H1 (cell line): ENCODE data around the gene UBE2E3. TPM values are rescaled to one million over a fixed set of nuclear protein-coding genes. Genes with fewer than 3 reads are reported as not detected.

Source experiments
- CTCF ChIA-PET: fragments of 300-600 bp; sonication (Branson Sonifier 250); formaldehyde crosslinking; loops from one replicate; lab custom pipeline; 2021; ENCODE audit not compliant: partially characterized antibody; lab: Charles Lee
- POLR2A ChIA-PET: fragments of 300-600 bp; sonication (Branson Sonifier 250); formaldehyde crosslinking; loops from one replicate; lab custom pipeline; 2021; ENCODE audit warnings: inconsistent platforms; ENCODE audit not compliant: partially characterized antibody; lab: Charles Lee
- DNase-seq, 2 experiments: peaks; one replicate each; pipeline versions ENCODE4 v3.0.0 to v3.0.0-alpha.2; 2010 to 2022; ENCODE audit warnings: low spot score in 2 of 2, low read depth in 1 of 2, mixed read lengths in 1 of 2
- FAIRE-seq: peaks from 2 replicates; lab custom pipeline; 2011; peaks lifted over from hg19 to GRCh38; lab: Jason Lieb, UNC
- H2AFZ ChIP-seq: 2 replicates; pipeline ENCODE4 v1.8.1; 2012; ENCODE audit warnings: low read length, inconsistent platforms
- H2AK5ac ChIP-seq: 2 replicates; pipeline ENCODE4 v1.6.1; 2013; ENCODE audit warnings: low read depth, low read length
- H2BK120ac ChIP-seq: replicated peaks from 2 replicates; pipeline ENCODE3; 2013; ENCODE audit warnings: low read depth, low read length, inconsistent platforms
- H2BK12ac ChIP-seq: 2 replicates; pipeline ENCODE4 v1.6.1; 2013; ENCODE audit warnings: low read depth, low read length
- H2BK15ac ChIP-seq: 2 replicates; pipeline ENCODE4 v1.6.1; 2013; ENCODE audit warnings: low read length
- H2BK20ac ChIP-seq: 2 replicates; pipeline ENCODE4 v1.6.1; 2013; ENCODE audit warnings: low read length
- H2BK5ac ChIP-seq: 2 replicates; pipeline ENCODE4 v1.6.1; 2013; ENCODE audit warnings: low read depth, low read length
- H3K14ac ChIP-seq: 2 replicates; pipeline ENCODE4 v1.6.1; 2013; ENCODE audit warnings: inconsistent platforms; ENCODE audit not compliant: insufficient read length
- H3K18ac ChIP-seq: 2 replicates; pipeline ENCODE4 v1.6.1; 2013; ENCODE audit warnings: low read length; ENCODE audit errors: extremely low read depth
- H3K23ac ChIP-seq: 2 replicates; pipeline ENCODE4 v1.6.1; 2013; ENCODE audit warnings: inconsistent platforms; ENCODE audit not compliant: insufficient read length
- H3K23me2 ChIP-seq: 2 replicates; pipeline ENCODE4 v1.6.1; 2013; ENCODE audit warnings: low read depth, low read length
- H3K27ac ChIP-seq: 2 replicates; pipeline ENCODE4 v1.6.1; 2011; ENCODE audit warnings: low read depth, low read length, inconsistent platforms
- H3K27me3 ChIP-seq, 4 experiments: replicated peaks in 1 of 4; 1 replicate in 1 of 4; 2 replicates in 3 of 4; pipeline versions ENCODE4 v1.6.1 to v1.8.1; 2011 to 2013; ENCODE audit warnings: low read length in 3 of 4, mild to moderate bottlenecking in 3 of 4, inconsistent platforms in 2 of 4, mixed read lengths in 2 of 4, moderate library complexity in 1 of 4; ENCODE audit not compliant: control insufficient read depth in 3 of 4, insufficient read depth in 3 of 4; ENCODE audit errors: extremely low read depth in 1 of 4
- H3K36me3 ChIP-seq, 4 experiments: 2 replicates each; pipeline versions ENCODE4 v1.6.1 to v1.8.1; 2011 to 2013; ENCODE audit warnings: mild to moderate bottlenecking in 4 of 4, low read length in 3 of 4, moderate library complexity in 2 of 4, control low read depth in 1 of 4, inconsistent platforms in 1 of 4; ENCODE audit not compliant: insufficient read depth in 4 of 4, control insufficient read depth in 2 of 4
- H3K4ac ChIP-seq: replicated peaks from 2 replicates; pipeline ENCODE3; 2013; ENCODE audit warnings: low read length, low read depth, mixed read lengths, inconsistent platforms; ENCODE audit not compliant: insufficient read length
- H3K4me1 ChIP-seq, 4 experiments: replicated peaks in 1 of 4; 1 replicate in 1 of 4; 2 replicates in 3 of 4; pipeline versions ENCODE4 v1.6.1 to v1.8.1; 2011 to 2013; ENCODE audit warnings: low read length in 3 of 4, inconsistent platforms in 2 of 4, mixed read lengths in 1 of 4; ENCODE audit not compliant: insufficient read depth in 4 of 4, control insufficient read depth in 3 of 4
- H3K4me2 ChIP-seq, 2 experiments: 2 replicates each; pipeline versions ENCODE4 v1.6.1 to v1.8.1; 2011 to 2013; ENCODE audit warnings: low read depth in 2 of 2, low read length in 2 of 2, control low read depth in 1 of 2, inconsistent platforms in 1 of 2, mild to moderate bottlenecking in 1 of 2; ENCODE audit not compliant: insufficient read depth in 1 of 2
- H3K4me3 ChIP-seq, 4 experiments: fragments of 200-600, 300-600 bp in 1 of 4; sonication (generic), shearing (Covaris generic), sonication (Bioruptor Twin) in 1 of 4; 2 replicates each; pipeline versions ENCODE4 v1.5.1 to v1.8.1; 2011 to 2016; ENCODE audit warnings: low read length in 4 of 4, low read depth in 3 of 4, control low read depth in 2 of 4, inconsistent platforms in 2 of 4, mild to moderate bottlenecking in 2 of 4, mixed read lengths in 1 of 4, moderate library complexity in 1 of 4; ENCODE audit not compliant: insufficient read depth in 2 of 4; ENCODE audit errors: extremely low read depth in 1 of 4
- H3K56ac ChIP-seq: replicated peaks from 2 replicates; pipeline ENCODE3; 2013; ENCODE audit warnings: low read depth, mild to moderate bottlenecking, mixed read lengths, low read length, inconsistent platforms; ENCODE audit not compliant: insufficient read length
- H3K79me1 ChIP-seq: 2 replicates; pipeline ENCODE4 v1.6.1; 2013; ENCODE audit warnings: low read depth, low read length, control low read depth
- H3K79me2 ChIP-seq, 2 experiments: 2 replicates each; pipeline versions ENCODE4 v1.6.1 to v1.8.1; 2012 to 2013; ENCODE audit warnings: low read length in 2 of 2, mild to moderate bottlenecking in 2 of 2, inconsistent platforms in 1 of 2; ENCODE audit not compliant: insufficient read depth in 2 of 2, control insufficient read depth in 1 of 2
- H3K9ac ChIP-seq, 4 experiments: replicated peaks in 1 of 4; 1 replicate in 1 of 4; 2 replicates in 3 of 4; pipeline versions ENCODE4 v1.6.1 to v1.8.1; 2011 to 2013; ENCODE audit warnings: low read depth in 3 of 4, low read length in 3 of 4, control low read depth in 2 of 4, mild to moderate bottlenecking in 2 of 4, moderate library complexity in 2 of 4, inconsistent platforms in 1 of 4; ENCODE audit errors: extremely low read depth in 1 of 4
- H3K9me3 ChIP-seq, 2 experiments: 2 replicates each; pipeline versions ENCODE4 v1.6.1 to v1.8.1; 2012 to 2013; ENCODE audit warnings: mild to moderate bottlenecking in 2 of 2, moderate library complexity in 2 of 2, control low read depth in 1 of 2, inconsistent platforms in 1 of 2, low read depth in 1 of 2, low read length in 1 of 2, mixed read lengths in 1 of 2; ENCODE audit not compliant: insufficient read depth in 2 of 2
- H4K20me1 ChIP-seq, 2 experiments: replicated peaks in 1 of 2; 2 replicates each; pipeline versions ENCODE3 to v1.8.1; 2011 to 2013; ENCODE audit warnings: inconsistent platforms in 2 of 2, low read length in 2 of 2, mild to moderate bottlenecking in 1 of 2; ENCODE audit not compliant: insufficient read depth in 2 of 2, control insufficient read depth in 1 of 2
- H4K5ac ChIP-seq: 2 replicates; pipeline ENCODE4 v1.6.1; 2013; ENCODE audit warnings: low read length, low read depth, mixed read lengths, inconsistent platforms; ENCODE audit not compliant: insufficient read length
- H4K8ac ChIP-seq: 2 replicates; pipeline ENCODE4 v1.8.0; 2013; ENCODE audit warnings: mild to moderate bottlenecking, moderate library complexity, low read length, inconsistent platforms; ENCODE audit not compliant: insufficient read depth; ENCODE audit errors: extremely low read depth
- H4K91ac ChIP-seq: replicated peaks from 2 replicates; pipeline ENCODE3; 2013; ENCODE audit warnings: low read length, mixed read lengths, inconsistent platforms; ENCODE audit not compliant: insufficient read length
- BRCA1 ChIP-seq: IDR thresholded peaks from 2 replicates; pipeline ENCODE4 v1.6.1; 2012; ENCODE audit warnings: low read depth, low read length, improper control_type of control experiment
- CTCF ChIP-seq, 3 experiments: IDR thresholded peaks; 1 replicate in 2 of 3; 2 replicates in 1 of 3; pipeline versions ENCODE4 v1.5.1 to v1.6.1; 2011; ENCODE audit warnings: low read length in 3 of 3, mild to moderate bottlenecking in 3 of 3, inconsistent platforms in 2 of 3, low read depth in 1 of 3, moderate library complexity in 1 of 3; ENCODE audit not compliant: insufficient read depth in 1 of 3; ENCODE audit errors: control extremely low read depth in 1 of 3
- HDAC2 ChIP-seq, 2 experiments: fragments of 300-600 bp in 1 of 2; sonication (generic) in 1 of 2; IDR thresholded peaks; 2 replicates each; pipeline ENCODE4 v1.6.1; 2011 to 2012; ENCODE audit warnings: low read depth in 2 of 2, low read length in 2 of 2, mild to moderate bottlenecking in 2 of 2, moderate library complexity in 2 of 2, borderline replicate concordance in 1 of 2, inconsistent platforms in 1 of 2
- POLR2A ChIP-seq, 2 experiments: IDR thresholded peaks; 1 replicate in 1 of 2; 2 replicates in 1 of 2; pipeline ENCODE4 v1.6.1; 2011; ENCODE audit warnings: low read depth in 2 of 2, low read length in 2 of 2, mild to moderate bottlenecking in 2 of 2; ENCODE audit errors: control extremely low read depth in 1 of 2
- POU5F1 ChIP-seq: IDR thresholded peaks from 2 replicates; pipeline ENCODE4 v1.6.1; 2011; ENCODE audit warnings: low read depth, mild to moderate bottlenecking, low read length, moderate library complexity
- RAD21 ChIP-seq, 2 experiments: IDR thresholded peaks in 1 of 2; conservative IDR thresholded peaks in 1 of 2; 2 replicates each; pipeline ENCODE4 v1.6.1; 2011; ENCODE audit warnings: low read depth in 2 of 2, low read length in 2 of 2, improper control_type of control experiment in 1 of 2, inconsistent platforms in 1 of 2, mild to moderate bottlenecking in 1 of 2, moderate library complexity in 1 of 2
- TAF7 ChIP-seq: optimal IDR thresholded peaks from 2 replicates; pipeline ENCODE3; 2011; ENCODE audit warnings: low read depth, mild to moderate bottlenecking, inconsistent platforms, low read length, moderate library complexity, borderline replicate concordance
- WGBS, 2 experiments: shearing (Covaris generic) in 1 of 2; methylation state at CpG; one replicate each; pipeline versions ENCODE4 v1.1.6 to v1.1.7; 2013 to 2015; ENCODE audit warnings: low lambda C conversion rate in 2 of 2, mixed read lengths in 2 of 2, inconsistent platforms in 1 of 2, low coverage in 1 of 2, missing lambda C conversion rate in 1 of 2; ENCODE audit not compliant: insufficient replicate concordance in 2 of 2, insufficient coverage in 1 of 2, insufficient read length in 1 of 2; ENCODE audit errors: extremely low coverage in 1 of 2, missing lambda C conversion rate in 1 of 2; 5-methylcytosine and 5-hydroxymethylcytosine counted together
- polyA plus RNA-seq, 7 experiments: library from polyadenylated mRNA; depleted of rRNA in 3 of 7; stranded (reverse) in 5 of 7; unstranded in 2 of 7; fragments of >200 nt in 5 of 7; fragments of 200-250 nt in 2 of 7; gene quantifications; 1 replicate in 5 of 7; 2 replicates in 1 of 7; 4 replicates in 1 of 7; pipeline versions ENCODE4 v1.2.1 to v1.2.3, GENCODE V29; 2011 to 2013; ENCODE audit warnings: missing spikeins in 2 of 7, mixed read lengths in 2 of 7
- total RNA-seq: library from RNA; stranded (reverse); fragmentation: NEBNext Ultra II Directional; extraction: Animal tissue kit (Norgen Biotek cat#: 25700); gene quantifications from 2 replicates; pipeline ENCODE4 v1.2.1, GENCODE V29; 2021

UBE2E3 gene
- total and polyA plus RNA-seq, 2 of the 8 experiments (the other 6 are each of a cell fraction or from before 2014, with no cell fraction given), result 106 to 132 TPM

- FAIRE-seq, result no peak
- POLR2A ChIA-PET, result no interaction called here
- H3K79me2 ChIP-seq, result peaks cover 0 to 100% of the 10 kb centered on the region in 2 experiments; a peak in 3 of 4 replicates
Measured at GRCh38 chr2:181008407-181008806, 28.0 kb downstream of the UBE2E3 start.

More at GRCh38 chr2:181008407-181008806, 28.0 kb downstream of the UBE2E3 start:
- Histone ChIP-seq H3K14ac (no peak overlapping the region), H3K23me2 (no peaks in the 10 kb centered on the region), H2AFZ (no peak overlapping the region), H3K4me3 (no peak overlapping the region), H3K18ac (no peak overlapping the region), H2AK5ac (no peak overlapping the region; the same call in 1 of the 2 replicates), H3K36me3 (no peaks in the 10 kb centered on the region), H3K56ac (no peak overlapping the region), H3K4me2 (no peak overlapping the region), H3K27me3 (no peaks in the 10 kb centered on the region), H3K23ac (no peak overlapping the region), H2BK20ac (no peak overlapping the region; the same call in 1 of the 2 replicates), H3K9ac (no peak overlapping the region), H3K27ac (no peak overlapping the region), H2BK5ac (no peak overlapping the region), H2BK120ac (no peak overlapping the region), H3K4ac (no peak overlapping the region), H4K20me1 (peaks cover 0 to 5% of the 10 kb centered on the region in 2 experiments), H4K8ac (no peak overlapping the region), H3K79me1 (peaks cover 5% of the 10 kb centered on the region), H3K9me3 (no peaks in the 10 kb centered on the region), H4K5ac (no peak overlapping the region), H4K91ac (no peak overlapping the region), H2BK15ac (no peak overlapping the region), H3K4me1 (no peaks in the 10 kb centered on the region; a peak in 2 of 7 replicates), H2BK12ac (no peak overlapping the region)
- 84% methylated on average over 3 of the region's 3 CpGs; no CpG with 5 or more reads in 1 of the 2 experiments for WGBS, 2 experiments
- CTCF ChIA-PET, result interaction anchor here (0.7 kb wide), 1 partner anchor 20 kb away, joined by 3 read pairs; no protein-coding TSS in a partner anchor
- TF ChIP-seq CTCF (IDR thresholded peaks at IDR 0.05; ENCODE audit: control extremely low read depth in 1 of 3, insufficient read depth in 1 of 3, low read depth in 1 of 3, low read length in 3 of 3) (no peak), RAD21 (IDR thresholded peaks at IDR 0.05 in 1 of 2, conservative IDR thresholded peaks at IDR 0.05 in 1 of 2; ENCODE audit: low read depth in 2 of 2, low read length in 2 of 2) (no peak), POU5F1 (no peak), POLR2A (IDR thresholded peaks at IDR 0.05; ENCODE audit: control extremely low read depth in 1 of 2, low read depth in 2 of 2, low read length in 2 of 2) (no peak), HDAC2 (IDR thresholded peaks at IDR 0.05; ENCODE audit: borderline replicate concordance in 1 of 2, low read depth in 2 of 2, low read length in 2 of 2) (no peak), TAF7 (no peak), BRCA1 (no peak)
- no peak for DNase-seq
